GM20000 (cell line): ENCODE results near the gene POLRMT.

Source experiments
- DNase-seq: peaks from one replicate; pipeline ENCODE4 v3.0.0; 2012; ENCODE audit warnings: low spot score
- TF ChIP-seq, protein P1 (sequence below): IDR thresholded peaks from 2 replicates; pipeline ENCODE4 v1.5.1; 2012; ENCODE audit warnings: mild to moderate bottlenecking, control low read depth; ENCODE audit errors: extremely low read depth, missing control alignments

Gene POLRMT

DNA sequence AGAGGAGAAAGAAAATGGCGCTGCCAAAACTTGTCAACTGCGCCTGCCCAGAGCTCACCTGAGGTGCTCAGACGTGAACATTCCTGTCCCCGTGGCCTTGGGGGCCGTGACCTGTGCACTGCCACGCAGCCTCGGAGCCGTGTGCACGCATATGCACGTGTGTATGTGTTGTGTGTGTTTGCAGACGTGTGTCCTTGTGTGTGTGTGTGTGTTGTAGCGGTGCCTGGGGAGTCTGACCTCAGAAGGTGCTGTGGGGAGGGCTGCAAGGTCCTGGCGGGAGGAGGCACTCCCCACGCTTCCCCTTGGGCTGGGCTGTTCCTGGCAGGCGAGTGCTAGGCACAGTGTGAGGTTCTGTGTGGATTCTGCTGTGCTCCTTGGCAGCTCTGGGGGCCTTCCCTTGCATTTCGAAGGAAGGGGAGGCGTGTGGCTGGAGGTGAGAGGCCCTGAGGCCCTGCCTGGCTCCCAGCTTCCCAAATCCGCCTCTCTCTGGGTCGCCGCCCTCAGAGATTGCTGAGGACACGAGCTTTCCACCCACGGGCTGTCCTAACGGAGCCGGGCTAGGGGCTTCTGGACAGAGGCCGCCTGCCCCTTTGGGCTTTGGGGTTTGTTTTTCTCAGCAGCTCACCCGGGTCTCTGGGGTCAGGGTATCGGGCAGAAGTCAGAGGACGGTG, 56.4 kb downstream of the POLRMT start:
- TF ChIP-seq, protein P1, sequence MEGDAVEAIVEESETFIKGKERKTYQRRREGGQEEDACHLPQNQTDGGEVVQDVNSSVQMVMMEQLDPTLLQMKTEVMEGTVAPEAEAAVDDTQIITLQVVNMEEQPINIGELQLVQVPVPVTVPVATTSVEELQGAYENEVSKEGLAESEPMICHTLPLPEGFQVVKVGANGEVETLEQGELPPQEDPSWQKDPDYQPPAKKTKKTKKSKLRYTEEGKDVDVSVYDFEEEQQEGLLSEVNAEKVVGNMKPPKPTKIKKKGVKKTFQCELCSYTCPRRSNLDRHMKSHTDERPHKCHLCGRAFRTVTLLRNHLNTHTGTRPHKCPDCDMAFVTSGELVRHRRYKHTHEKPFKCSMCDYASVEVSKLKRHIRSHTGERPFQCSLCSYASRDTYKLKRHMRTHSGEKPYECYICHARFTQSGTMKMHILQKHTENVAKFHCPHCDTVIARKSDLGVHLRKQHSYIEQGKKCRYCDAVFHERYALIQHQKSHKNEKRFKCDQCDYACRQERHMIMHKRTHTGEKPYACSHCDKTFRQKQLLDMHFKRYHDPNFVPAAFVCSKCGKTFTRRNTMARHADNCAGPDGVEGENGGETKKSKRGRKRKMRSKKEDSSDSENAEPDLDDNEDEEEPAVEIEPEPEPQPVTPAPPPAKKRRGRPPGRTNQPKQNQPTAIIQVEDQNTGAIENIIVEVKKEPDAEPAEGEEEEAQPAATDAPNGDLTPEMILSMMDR: no peak
- no peak for DNase-seq

DNA sequence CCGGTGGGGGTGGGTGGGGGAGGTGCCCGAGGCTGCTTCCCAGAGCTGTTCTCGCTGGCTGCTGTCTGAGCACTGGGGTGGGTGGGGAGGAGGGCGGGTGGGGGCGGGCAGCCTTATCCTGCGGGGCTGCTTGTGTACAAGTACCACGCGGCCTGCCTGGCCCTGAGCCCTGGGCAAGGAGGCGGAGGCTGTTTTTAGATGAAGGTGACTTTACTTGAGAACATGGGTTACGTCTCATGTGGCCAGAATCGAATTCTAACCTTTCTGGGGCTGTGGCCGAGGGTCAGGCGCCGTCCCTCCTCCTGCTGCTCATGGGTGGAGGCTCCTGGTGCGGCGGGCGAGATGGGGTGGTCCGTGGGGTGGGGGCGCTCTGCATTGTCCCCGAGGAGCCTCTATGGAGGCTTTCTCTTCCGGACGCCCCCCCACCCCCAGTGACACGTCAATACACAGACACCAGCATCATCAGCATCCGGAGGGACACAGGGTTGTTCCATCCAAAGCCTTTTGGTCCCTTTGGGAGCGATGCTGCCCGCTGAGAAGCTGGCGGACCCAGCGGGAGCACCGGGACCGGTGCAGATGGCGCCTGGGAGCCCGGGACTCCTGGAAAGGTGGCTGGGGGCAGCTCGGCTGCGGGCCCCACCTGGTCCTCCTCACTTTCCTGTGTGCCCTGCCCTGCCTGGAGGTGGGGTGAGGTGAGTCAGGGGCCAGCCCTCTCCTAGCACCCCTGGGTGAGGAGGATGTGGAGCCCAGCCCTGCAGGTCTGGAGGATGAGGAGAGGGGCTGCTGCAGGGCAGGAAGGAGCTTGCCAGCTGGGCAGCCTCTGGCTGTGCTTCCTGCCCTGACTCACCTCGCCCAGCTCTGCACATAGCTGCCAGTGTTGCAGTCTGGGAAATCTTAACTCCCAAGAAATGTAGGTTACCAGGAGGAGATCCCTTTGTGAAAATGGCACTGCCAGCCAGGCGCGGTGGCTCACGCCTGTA, 57.5 kb downstream of the POLRMT start:
- TF ChIP-seq, protein P1: no peak
- no peak for DNase-seq

DNA sequence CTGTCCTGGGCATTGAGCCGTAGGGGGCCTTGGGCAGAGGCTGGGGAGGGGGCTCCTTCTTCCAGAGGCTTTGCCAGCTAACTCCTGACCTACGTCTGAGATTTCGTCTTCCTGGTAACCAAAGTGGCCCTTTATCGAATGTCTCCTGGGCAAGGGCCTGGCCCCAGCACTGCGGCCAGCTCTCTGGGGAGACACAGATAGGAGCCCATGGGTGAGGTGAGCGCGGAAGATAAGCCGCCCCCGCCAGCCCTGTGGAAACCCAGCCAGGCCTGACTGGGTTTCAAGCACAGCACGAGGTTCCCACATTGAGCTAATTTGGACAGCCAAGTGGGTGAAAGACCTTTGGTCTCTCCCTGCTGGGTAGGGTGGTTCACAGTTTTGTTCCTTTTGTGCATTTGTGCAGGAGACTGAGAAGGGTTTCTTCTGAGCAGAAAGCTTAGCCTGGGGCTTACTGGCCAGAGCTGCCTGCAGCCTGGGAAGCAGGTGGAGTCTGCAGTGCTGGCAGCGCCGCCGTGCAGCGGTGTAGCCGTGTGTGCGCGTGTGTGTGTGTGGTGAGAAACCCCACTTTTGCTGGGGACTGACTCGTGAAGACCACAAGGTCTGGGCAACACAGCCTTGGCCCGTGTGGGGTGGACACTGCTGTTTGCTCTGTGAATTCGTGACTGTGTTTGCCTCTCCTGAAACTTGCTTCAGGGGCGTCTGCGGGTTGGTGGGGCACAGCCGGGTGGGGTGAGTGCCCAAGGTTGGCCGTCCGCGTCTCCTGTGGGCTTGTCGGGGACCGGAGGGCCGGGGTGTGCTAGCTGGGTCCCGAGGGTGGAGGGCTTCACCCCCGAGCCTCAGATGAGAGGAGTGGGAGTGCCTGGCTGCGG, 58.4 kb downstream of the POLRMT start:
- peak; percentile 77 for DNase-seq
- TF ChIP-seq, protein P1: no peak

DNA sequence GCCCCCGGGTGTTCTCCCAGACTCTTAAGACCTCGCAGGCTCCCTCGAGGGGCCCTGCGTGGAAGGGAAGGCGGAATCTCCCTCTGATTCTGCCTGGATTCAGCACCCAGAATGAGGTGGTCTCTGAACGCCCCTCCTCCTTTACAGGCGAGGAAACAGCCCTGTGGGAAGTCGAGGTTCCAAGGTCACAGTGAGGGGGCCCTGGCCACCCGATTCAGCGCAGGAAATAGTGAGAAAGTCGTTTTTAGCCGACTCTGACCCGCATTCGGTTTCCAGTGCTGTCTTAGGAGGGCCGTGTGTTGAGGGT, 59.9 kb downstream of the POLRMT start:
- TF ChIP-seq, protein P1: no peak
- DNase-seq: no peak

DNA sequence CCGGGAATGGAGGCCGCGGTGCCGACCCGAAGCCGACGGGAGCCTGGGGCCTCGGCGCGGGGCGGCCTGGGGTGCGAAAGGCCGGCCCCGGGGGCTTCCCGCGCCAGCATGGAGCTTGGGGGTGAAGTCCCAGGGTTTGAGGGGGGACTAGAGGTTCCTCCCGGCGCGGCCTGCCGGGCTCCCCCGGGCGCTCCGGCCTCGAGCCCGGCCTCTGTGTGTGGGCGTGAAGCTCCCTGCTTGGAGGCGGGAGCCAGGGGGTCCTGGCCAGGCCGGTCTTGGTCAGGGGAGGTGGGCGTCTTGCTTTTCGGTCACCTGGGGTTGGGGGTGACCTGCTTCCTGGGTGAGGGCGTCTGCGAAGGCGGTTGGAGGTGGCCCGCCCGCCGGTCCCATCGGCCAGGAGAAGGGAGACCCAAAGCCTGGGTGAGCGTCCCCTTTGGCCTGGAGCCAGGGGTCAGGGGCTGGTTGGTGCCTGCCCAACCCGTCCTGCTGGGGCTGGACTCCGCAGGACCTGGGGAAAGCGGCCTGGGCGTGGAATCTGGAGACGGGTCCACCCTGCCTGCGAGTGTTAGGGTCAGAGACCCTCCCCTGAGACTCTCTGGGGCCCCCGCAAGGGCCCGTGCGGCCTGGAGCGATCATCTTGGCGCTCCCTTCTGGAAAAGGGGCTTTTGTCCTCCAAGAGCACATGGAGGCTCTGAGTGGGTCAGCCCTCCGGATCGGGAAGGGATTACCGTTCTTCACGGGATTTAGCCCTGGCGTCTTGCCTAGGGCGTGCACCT, 60.4 kb downstream of the POLRMT start:
- TF ChIP-seq, protein P1: no peak
- DNase-seq: no peak

DNA sequence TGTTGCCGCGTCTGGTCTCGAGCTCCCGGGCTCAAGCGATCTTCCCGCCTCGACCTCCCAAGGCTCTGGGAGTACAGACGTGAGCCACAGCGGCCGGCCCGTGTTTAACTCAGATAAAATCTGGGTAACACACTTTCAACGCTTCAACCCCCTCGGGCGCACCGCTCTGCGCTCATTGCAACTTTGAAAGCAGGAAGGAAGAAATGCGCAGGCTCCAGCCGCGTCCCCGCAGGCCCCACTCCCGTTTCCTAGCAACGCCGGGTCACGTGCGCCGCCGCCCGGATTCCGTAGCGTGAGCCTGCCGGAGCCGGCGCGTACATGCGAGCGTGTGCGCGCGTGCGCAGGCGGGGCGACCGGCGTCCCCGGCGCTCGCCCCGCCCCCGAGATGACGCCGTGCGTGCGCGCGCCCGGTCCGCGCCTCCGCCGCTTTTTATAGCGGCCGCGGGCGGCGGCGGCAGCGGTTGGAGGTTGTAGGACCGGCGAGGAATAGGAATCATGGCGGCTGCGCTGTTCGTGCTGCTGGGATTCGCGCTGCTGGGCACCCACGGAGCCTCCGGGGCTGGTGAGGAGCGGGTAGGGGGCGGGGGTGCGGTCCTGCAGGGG, 61.1 kb downstream of the POLRMT start, which contains the start of gene BSG:
BSG (plus strand) TSS at position 457 of the 603 bp plus-strand sequence; CDS start at position 496, 39 bp downstream.
- peak; percentile 100 for DNase-seq
- TF ChIP-seq, protein P1: no peak
